K562 (cell line): ENCODE measurements around the gene RFPL1. TPM values are rescaled to one million over a fixed set of nuclear protein-coding genes. Genes with fewer than 3 reads are reported as not detected.

Source experiments
- ATAC-seq: fragments of 200-7000 bp; cut with Tn5 transposase; 3 replicates; pipeline ENCODE4 v1.9.1; 2020; ENCODE audit warnings: moderate library complexity
- BruUV-seq: library from RNA; stranded (reverse); fragments of 400-500 nt; replicated peaks from 2 replicates; lab custom pipeline; 2021; lab: Mats Ljungman, UMichigan
- CTCF ChIA-PET: fragments of 300-600 bp; formaldehyde crosslinking; extraction: SDS; loops from one replicate; lab custom pipeline; 2021; ENCODE audit warnings: low intra/inter-chr PET ratio; lab: Yijun Ruan, JAX
- POLR2A ChIA-PET: fragments of 300-600, 350-650 bp; sonication (Branson Sonifier 250); formaldehyde crosslinking; extraction: SDS; loops from one replicate; lab custom pipeline; 2021; ENCODE audit warnings: antibody characterized with exemption, inconsistent platforms; lab: Yijun Ruan, JAX
- DNase-seq, 4 experiments: peaks; one replicate each; pipeline versions ENCODE4 v3.0.0 to v3.0.0-alpha.2; 2011 to 2018; ENCODE audit warnings: low spot score in 3 of 4, mixed read lengths in 3 of 4; ENCODE audit errors: extremely low read depth in 1 of 4
- FAIRE-seq: peaks from 2 replicates; lab custom pipeline; 2011; peaks lifted over from hg19 to GRCh38; lab: Jason Lieb, UNC
- H2AFZ ChIP-seq: 2 replicates; pipeline ENCODE4 v1.6.0; 2011; ENCODE audit warnings: low read depth, low read length, control low read depth, inconsistent platforms
- H3K27ac ChIP-seq: fragments of 200-600 bp; 3 replicates; pipeline ENCODE4 v1.8.0; 2011; ENCODE audit warnings: low read depth, mild to moderate bottlenecking, control low read depth, inconsistent platforms, low read length, moderate library complexity, mixed read lengths; ENCODE audit errors: extremely low read depth
- H3K27me3 ChIP-seq, 2 experiments: fragments of 300-600 bp in 1 of 2; 2 replicates in 1 of 2; 3 replicates in 1 of 2; pipeline versions ENCODE4 v1.6.0 to v1.8.0; 2011; ENCODE audit warnings: inconsistent platforms in 2 of 2, low read length in 2 of 2, mild to moderate bottlenecking in 1 of 2, mixed read lengths in 1 of 2, moderate library complexity in 1 of 2; ENCODE audit not compliant: control insufficient read depth in 2 of 2, insufficient read depth in 2 of 2
- H3K36me3 ChIP-seq: fragments of 300-600 bp; 3 replicates; pipeline ENCODE4 v1.8.0; 2011; ENCODE audit warnings: mild to moderate bottlenecking, low read length, inconsistent platforms; ENCODE audit not compliant: control insufficient read depth, insufficient read depth
- H3K4me1 ChIP-seq, 2 experiments: fragments of 200-600 bp in 1 of 2; replicated peaks in 1 of 2; 2 replicates in 1 of 2; 3 replicates in 1 of 2; pipeline versions ENCODE4 v1.5.1 to v1.8.0; 2011; ENCODE audit warnings: inconsistent platforms in 2 of 2, low read length in 2 of 2, mild to moderate bottlenecking in 1 of 2, mixed read lengths in 1 of 2, moderate library complexity in 1 of 2; ENCODE audit not compliant: control insufficient read depth in 2 of 2, insufficient read depth in 2 of 2
- H3K4me2 ChIP-seq: 2 replicates; pipeline ENCODE4 v1.6.1; 2011; ENCODE audit warnings: low read length, control low read depth, inconsistent platforms, mixed read lengths; ENCODE audit not compliant: insufficient read depth
- H3K4me3 ChIP-seq: fragments of 200-600 bp; sonication (generic), shearing (Covaris generic); 2 replicates; pipeline ENCODE4 v1.5.1; 2016; ENCODE audit warnings: control low read depth, inconsistent platforms
- H3K79me2 ChIP-seq: fragments of 200-600 bp; 3 replicates; pipeline ENCODE4 v1.8.0; 2011; ENCODE audit warnings: low read length, inconsistent platforms; ENCODE audit not compliant: control insufficient read depth, insufficient read depth
- H3K9ac ChIP-seq, 2 experiments: 2 replicates each; pipeline versions ENCODE4 v1.6.0 to v1.6.1; 2011; ENCODE audit warnings: low read depth in 2 of 2, low read length in 2 of 2, control low read depth in 1 of 2, inconsistent platforms in 1 of 2, mild to moderate bottlenecking in 1 of 2, mixed read lengths in 1 of 2; ENCODE audit not compliant: insufficient read depth in 1 of 2
- H3K9me1 ChIP-seq: one replicate; pipeline ENCODE4 v1.6.0; 2011; ENCODE audit warnings: inconsistent platforms, mild to moderate bottlenecking, low read length, moderate library complexity; ENCODE audit not compliant: control insufficient read depth, insufficient read depth
- H3K9me3 ChIP-seq: replicated peaks from 2 replicates; pipeline ENCODE4 v1.5.1; 2011; ENCODE audit warnings: low read depth, low read length, inconsistent platforms; ENCODE audit not compliant: control insufficient read depth, insufficient read depth
- H4K20me1 ChIP-seq: replicated peaks from 2 replicates; pipeline ENCODE4 v1.6.1; 2011; ENCODE audit warnings: low read length, inconsistent platforms, mixed read lengths; ENCODE audit not compliant: control insufficient read depth, insufficient read depth
- KAT7 ChIP-seq: sonication (generic); formaldehyde crosslinking; IDR thresholded peaks from 2 replicates; pipeline ENCODE4 v1.8.0; 2022; ENCODE audit warnings: missing genetic modification reagents, mild to moderate bottlenecking, borderline replicate concordance
- POLR2H ChIP-seq: IDR thresholded peaks from 2 replicates; pipeline ENCODE4 v1.6.1; 2016; ENCODE audit warnings: missing genetic modification characterization, low read depth, mild to moderate bottlenecking, control low read depth, missing compliant biosample characterization, moderate library complexity
- ZNF121 ChIP-seq: sonication (generic); formaldehyde crosslinking; conservative IDR thresholded peaks from 2 replicates; pipeline ENCODE4 v1.8.0; 2022; ENCODE audit warnings: missing genetic modification reagents
- ZNF134 ChIP-seq: fragments of 250-450 bp; sonication (Bioruptor Pico); conservative IDR thresholded peaks from 2 replicates; pipeline ENCODE4 v1.4.0; 2020
- WGBS: fragments of 100-300 bp; shearing (Covaris generic); methylation state at CpG from one replicate; pipeline ENCODE4 v1.1.6; 2016; ENCODE audit warnings: low coverage, mixed read lengths; ENCODE audit not compliant: insufficient coverage; ENCODE audit errors: missing lambda C conversion rate; 5-methylcytosine and 5-hydroxymethylcytosine counted together
- in situ Hi-C: fragments of 300-500 bp; cut with MboI; formaldehyde crosslinking; loops from 4 replicates; pipeline ENCODE4 v1.15.0; 2018; ENCODE audit warnings: inconsistent platforms, mixed read lengths
- intact Hi-C: fragments of 100-400 bp; cut with micrococcal nuclease; formaldehyde crosslinking; loops from 2 replicates; pipeline ENCODE4 v1.14.2; 2022
- polyA plus RNA-seq, 8 experiments: library from polyadenylated mRNA; depleted of rRNA in 4 of 8; stranded (reverse) in 5 of 8; unstranded in 3 of 8; fragments of >200 nt; fragmentation: Nextera tagmentation in 2 of 8; fragmentation: Illumina TruSeq in 1 of 8; extraction: Ambion mirVana in 2 of 8; extraction: Trizol in 1 of 8; gene quantifications; 2 replicates each; pipeline versions ENCODE4 v1.2.1 to v1.2.3, GENCODE V29; 2011 to 2014; ENCODE audit warnings: inconsistent platforms in 1 of 8, missing spikeins in 1 of 8
- total RNA-seq, 7 experiments: library from RNA; depleted of rRNA in 6 of 7; stranded (reverse); fragments of >200 nt in 6 of 7; fragmentation: Illumina TruSeq in 2 of 7; extraction: Trizol in 2 of 7; gene quantifications; 2 replicates each; pipeline versions ENCODE4 v1.2.1 to v1.2.3, GENCODE V29; 2011 to 2021; ENCODE audit warnings: low replicate concordance in 1 of 7
- TF ChIP-seq, protein P1 (sequence below): fragments of 450-650 bp; formaldehyde crosslinking; IDR thresholded peaks from 2 replicates; pipeline ENCODE4 v1.4.0; 2022; ENCODE audit warnings: mild to moderate bottlenecking, moderate library complexity

Gene RFPL1
- total and polyA plus RNA-seq, 9 of the 15 experiments (the other 6 are each of a cell fraction or from before 2014, with no cell fraction given) = not detected

GRCh38 chr22:29445508-29445907, 7.1 kb downstream of the RFPL1 start:
- CTCF ChIA-PET = no interaction called here
- no peaks in the 10 kb centered on the region for H4K20me1 ChIP-seq
- no peaks in the 10 kb centered on the region for H3K4me1 ChIP-seq
- no peak overlapping the region for H3K4me2 ChIP-seq
- FAIRE-seq (no peak), ATAC-seq (no peak), DNase-seq (no peak)
- H3K27me3 ChIP-seq = no peaks in the 10 kb centered on the region; a peak in 1 of 5 replicates
- no peak overlapping the region for H3K4me3 ChIP-seq
- no peak overlapping the region for H3K9ac ChIP-seq
- intact Hi-C loops (no loop called here), in situ Hi-C loops (no loop called here)
- H2AFZ ChIP-seq = no peak overlapping the region
- no peaks in the 10 kb centered on the region for H3K79me2 ChIP-seq
- TF ChIP-seq KAT7 (CRISPR knock-in tag) (no peak), ZNF134 (CRISPR knock-in tag) (no peak), POLR2H (tag) (no peak)
- no peaks in the 10 kb centered on the region for H3K36me3 ChIP-seq
- H3K9me3 ChIP-seq = no peaks in the 10 kb centered on the region
- no peak overlapping the region for H3K27ac ChIP-seq
- BruUV-seq = no TSS peak
- POLR2A ChIA-PET = interaction anchor here (1.0 kb wide), 1 partner anchor 14 kb away, joined by 4 read pairs; no protein-coding TSS in a partner anchor
- WGBS = 0% methylated on average over 4 of the region's 4 CpGs
- H3K9me1 ChIP-seq = no peaks in the 10 kb centered on the region

- H3K79me2 ChIP-seq = no peaks in the 10 kb centered on the region
- ChIA-PET POLR2A (interaction anchor here (0.9 to 1.1 kb wide), 2 partner anchors 12 to 65 kb away, joined by 3 read pairs; no protein-coding TSS in a partner anchor), CTCF (no interaction called here)
- WGBS = 38% methylated on average over 4 of the region's 5 CpGs
- BruUV-seq = no TSS peak
- no peaks in the 10 kb centered on the region; a peak in 1 of 5 replicates for H3K27me3 ChIP-seq
- DNase-seq (no peak), FAIRE-seq (no peak), ATAC-seq (no peak)
- no peaks in the 10 kb centered on the region for H4K20me1 ChIP-seq
- H3K9me1 ChIP-seq = no peaks in the 10 kb centered on the region
- H3K4me3 ChIP-seq = no peak overlapping the region
- no peak overlapping the region for H3K27ac ChIP-seq
- no peak overlapping the region for H2AFZ ChIP-seq
- no peaks in the 10 kb centered on the region for H3K4me1 ChIP-seq
- TF ChIP-seq, protein P1, sequence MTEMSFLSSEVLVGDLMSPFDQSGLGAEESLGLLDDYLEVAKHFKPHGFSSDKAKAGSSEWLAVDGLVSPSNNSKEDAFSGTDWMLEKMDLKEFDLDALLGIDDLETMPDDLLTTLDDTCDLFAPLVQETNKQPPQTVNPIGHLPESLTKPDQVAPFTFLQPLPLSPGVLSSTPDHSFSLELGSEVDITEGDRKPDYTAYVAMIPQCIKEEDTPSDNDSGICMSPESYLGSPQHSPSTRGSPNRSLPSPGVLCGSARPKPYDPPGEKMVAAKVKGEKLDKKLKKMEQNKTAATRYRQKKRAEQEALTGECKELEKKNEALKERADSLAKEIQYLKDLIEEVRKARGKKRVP (CRISPR knock-in tag) = no peak
- peak; percentile 30; the same call in 1 of the 2 replicates for TF ChIP-seq ZNF121 (CRISPR knock-in tag)
- no peaks in the 10 kb centered on the region for H3K36me3 ChIP-seq
- in situ Hi-C loops = no loop called here
- no peak overlapping the region for H3K9ac ChIP-seq
- no peaks in the 10 kb centered on the region for H3K9me3 ChIP-seq
- H3K4me2 ChIP-seq = no peak overlapping the region
- intact Hi-C loops = no loop called here
Measured at GRCh38 chr22:29447906-29448305, 9.5 kb downstream of the RFPL1 start.
